GM08714 (cell line): ENCODE measurements around the gene PYGO1.
A peak's percentile ranks its signal among the peaks of the same experiment; 100 is the strongest.
"Not testable (repeated sequence)": the region's sequence is repeated elsewhere in the genome, so short reads cannot be mapped to it uniquely, and the experiment has no call there.

Experiments
- H3K4me3 ChIP-seq: fragments of 200-500 bp; sonication (Bioruptor generic); 2 replicates; pipeline ENCODE4 v1.5.1; 2014; ENCODE audit warnings: mild to moderate bottlenecking, low read length, inconsistent platforms
- ZNF274 ChIP-seq: IDR thresholded peaks from 2 replicates; pipeline ENCODE4 v1.6.1; 2012; ENCODE audit warnings: mild to moderate bottlenecking, low read depth, low read length

PYGO1 gene, protein sequence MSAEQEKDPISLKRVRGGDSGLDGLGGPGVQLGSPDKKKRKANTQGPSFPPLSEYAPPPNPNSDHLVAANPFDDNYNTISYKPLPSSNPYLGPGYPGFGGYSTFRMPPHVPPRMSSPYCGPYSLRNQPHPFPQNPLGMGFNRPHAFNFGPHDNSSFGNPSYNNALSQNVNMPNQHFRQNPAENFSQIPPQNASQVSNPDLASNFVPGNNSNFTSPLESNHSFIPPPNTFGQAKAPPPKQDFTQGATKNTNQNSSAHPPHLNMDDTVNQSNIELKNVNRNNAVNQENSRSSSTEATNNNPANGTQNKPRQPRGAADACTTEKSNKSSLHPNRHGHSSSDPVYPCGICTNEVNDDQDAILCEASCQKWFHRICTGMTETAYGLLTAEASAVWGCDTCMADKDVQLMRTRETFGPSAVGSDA

DNA sequence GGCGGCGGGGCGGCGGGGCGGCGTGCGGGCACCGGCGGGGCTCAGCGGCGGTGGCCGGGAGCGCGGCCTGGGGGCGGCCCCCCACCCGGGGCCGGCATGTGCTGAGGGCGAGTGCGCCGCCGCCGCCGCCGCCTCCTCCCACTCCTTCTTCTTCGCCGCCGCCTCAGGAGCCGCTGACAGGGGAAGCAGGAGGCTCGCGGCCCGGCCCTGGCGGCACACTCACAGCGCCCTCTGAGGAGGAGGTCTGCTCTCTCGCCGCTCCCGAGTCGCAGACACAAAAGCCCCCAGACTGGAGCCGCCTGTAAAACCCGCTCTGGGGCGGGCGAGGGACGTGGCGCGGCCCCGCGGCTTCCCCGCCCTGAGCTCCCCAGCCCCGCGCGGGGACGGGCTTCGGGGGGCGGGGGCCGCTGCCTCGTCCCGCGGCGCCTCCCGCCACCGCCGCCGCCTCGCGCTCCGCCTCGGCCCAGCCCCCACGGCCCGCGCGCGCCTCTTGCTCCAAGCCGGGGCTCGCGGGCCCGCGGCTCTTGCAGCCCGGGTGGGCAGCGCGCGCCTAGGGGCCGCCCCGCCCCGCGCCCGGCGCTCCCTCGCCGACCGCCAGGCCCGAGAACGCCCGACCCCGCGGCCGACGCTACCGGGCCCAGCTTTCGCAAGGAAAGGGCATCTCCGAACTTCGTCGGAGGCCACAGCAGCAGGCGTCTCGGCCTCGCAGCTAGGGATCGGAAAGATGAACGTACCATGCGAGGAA lies at the start of gene PYGO1:
Gene PYGO1 (minus strand): TSS at position 276 of the 745 bp plus-strand sequence. CDS start 462 bp downstream, outside the sequence.
- no peak for TF ChIP-seq ZNF274
- peak within 1 kb of the TSS; percentile 25; the same call in 1 of the 2 replicates for H3K4me3 ChIP-seq

DNA sequence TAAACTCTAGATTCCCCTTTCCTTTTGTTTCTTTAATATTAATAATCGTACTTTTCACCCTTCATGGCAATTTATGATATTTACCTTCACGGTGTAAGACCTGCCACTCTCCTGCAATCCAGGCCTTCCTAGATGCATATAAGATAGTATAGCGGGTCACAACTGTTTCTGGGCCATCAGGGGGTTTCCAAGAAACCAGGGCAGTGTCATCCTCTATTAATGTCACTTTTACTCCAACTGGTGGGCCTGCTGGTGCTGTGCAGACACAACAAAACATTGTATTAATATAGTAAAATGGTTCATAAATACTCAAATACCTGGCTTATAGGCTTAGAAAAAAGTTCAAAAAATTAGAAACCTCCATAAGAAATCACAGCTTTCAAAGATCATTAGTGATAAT lies 48.9 kb upstream of the PYGO1 start:
- no peak for TF ChIP-seq ZNF274

DNA sequence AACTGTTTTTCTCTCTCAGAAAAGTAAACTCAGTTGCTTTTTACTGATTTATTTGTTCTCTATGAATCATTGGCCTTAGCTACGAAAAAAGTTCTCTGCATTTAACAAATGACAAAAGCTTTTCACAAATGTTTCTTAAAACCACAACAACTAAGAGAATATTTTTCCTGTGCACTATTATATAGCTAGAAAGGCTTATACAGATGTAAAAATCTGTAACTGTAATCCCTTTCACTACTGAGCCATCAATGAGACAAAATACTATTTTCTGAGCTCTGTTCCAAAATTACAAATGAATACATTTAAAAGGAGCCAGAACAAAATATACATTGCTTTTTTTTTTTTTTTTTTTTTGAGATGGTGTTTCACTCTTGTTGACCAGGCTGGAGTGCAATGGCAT lies 45.6 kb upstream of the PYGO1 start:
- no peak overlapping the region for H3K4me3 ChIP-seq
- TF ChIP-seq ZNF274, result no peak

More for the DNA sequence above, 48.9 kb upstream of the PYGO1 start:
- H3K4me3 ChIP-seq, result no peak overlapping the region

DNA sequence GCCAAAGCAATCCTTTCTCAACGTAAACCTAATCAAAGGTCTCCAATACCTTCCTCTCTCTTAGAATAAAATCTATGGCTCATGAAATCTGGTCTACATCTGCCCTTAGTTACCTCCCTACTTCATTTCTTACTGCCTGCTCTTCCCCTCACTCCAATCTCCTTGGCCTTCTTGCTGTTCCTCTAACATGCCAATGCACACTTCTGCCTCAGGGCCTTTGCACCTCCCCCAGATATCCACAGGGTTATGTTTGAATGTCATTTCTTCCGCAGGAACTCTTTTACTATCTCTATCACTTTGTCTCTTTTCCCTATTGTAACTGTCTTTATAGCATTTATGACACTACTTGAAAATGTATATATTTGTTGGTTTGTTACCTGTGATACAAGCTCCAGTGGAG lies 44.3 kb upstream of the PYGO1 start:
- no peak overlapping the region for H3K4me3 ChIP-seq

DNA sequence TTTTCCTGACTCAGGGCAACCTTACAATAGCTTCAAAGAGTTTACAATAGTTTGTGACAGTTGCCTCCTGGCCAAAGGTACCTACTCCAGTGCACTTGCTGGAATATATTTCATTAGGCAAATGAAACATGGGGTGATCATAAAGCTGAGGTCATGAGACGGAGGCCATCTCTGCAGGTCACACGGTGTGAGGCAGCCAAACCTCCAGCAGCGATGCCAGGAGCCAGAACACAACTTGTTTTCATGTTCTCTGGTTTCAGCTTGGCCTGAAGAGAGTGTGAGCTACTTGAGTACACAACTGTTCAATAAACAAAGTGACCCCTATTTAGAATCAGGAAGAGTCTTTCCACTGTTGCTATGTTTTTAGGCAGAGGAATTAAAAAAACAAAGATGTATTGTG lies 42.7 kb upstream of the PYGO1 start:
- no peak for TF ChIP-seq ZNF274
- no peak overlapping the region for H3K4me3 ChIP-seq

More for the DNA sequence above, 44.3 kb upstream of the PYGO1 start:
- TF ChIP-seq ZNF274, result no peak

DNA sequence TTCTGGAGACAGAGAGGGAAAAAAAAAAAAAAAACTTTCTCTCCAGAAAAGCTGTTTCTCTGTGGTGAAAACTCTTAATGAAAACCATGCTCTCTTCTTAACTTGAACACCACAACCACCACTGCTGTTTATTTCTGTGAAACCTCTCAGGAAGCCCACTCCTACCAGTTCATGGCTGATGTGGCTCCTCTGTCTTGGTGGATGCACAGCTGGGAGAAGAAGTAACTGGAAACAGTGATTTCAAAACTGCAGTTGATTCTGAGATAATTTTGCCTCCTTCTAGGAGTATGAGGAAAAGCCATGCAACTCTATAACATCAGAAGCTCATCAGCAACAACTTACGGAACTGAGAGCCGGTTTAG lies 40.2 kb upstream of the PYGO1 start:
- no peak for TF ChIP-seq ZNF274
- H3K4me3 ChIP-seq, result no peak overlapping the region

DNA sequence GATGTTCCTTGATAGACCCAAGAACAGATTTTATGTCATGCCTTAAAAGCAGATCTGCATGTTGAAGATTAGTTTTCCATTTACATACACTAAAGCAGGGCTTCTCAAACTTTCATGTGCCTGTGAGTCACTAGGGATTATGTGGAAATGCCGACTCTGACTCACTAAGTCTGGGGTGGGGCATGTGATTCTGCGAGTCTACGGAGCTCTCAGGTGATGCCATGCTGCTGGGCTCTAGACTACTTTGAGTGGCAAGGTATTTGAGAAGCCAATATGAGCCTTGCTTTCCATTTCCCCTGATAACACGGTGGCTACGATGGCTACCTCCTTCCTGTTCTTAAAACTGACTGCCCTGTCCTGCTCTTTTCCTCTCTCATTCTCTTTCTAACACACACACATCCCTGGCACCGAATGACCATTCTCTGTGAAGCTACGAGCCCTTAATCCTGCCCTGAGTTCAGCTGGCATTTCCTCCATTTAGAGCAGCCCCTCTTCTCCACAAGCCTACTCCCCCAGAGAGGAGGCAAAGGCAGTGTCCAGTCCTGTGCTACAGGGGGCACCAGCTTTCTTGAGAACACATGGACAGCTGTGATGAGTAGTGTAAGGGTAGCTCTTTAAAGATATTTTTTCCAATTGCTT lies 39.7 kb upstream of the PYGO1 start:
- H3K4me3 ChIP-seq, result no peak overlapping the region
- TF ChIP-seq ZNF274, result no peak

DNA sequence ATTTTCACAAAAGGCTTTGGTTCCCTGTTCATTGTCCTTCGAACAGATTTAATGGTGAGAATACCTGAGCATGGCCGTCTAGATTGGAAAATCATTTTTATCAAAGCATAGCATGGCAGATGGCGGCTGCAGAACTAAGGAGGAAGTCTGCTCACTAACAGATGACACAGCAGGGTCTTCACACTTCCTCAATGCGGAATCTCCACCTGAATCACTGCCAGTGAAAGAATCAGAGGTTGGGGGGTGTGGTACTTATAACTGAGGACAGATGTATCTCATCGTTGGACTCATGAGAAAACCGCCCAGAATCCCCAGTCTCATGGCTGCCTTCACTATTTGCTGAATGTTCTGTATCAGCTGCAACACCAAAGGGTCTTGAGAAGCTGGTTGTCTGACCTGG lies 31.6 kb upstream of the PYGO1 start:
- H3K4me3 ChIP-seq, result no peak overlapping the region
- TF ChIP-seq ZNF274, result no peak

DNA sequence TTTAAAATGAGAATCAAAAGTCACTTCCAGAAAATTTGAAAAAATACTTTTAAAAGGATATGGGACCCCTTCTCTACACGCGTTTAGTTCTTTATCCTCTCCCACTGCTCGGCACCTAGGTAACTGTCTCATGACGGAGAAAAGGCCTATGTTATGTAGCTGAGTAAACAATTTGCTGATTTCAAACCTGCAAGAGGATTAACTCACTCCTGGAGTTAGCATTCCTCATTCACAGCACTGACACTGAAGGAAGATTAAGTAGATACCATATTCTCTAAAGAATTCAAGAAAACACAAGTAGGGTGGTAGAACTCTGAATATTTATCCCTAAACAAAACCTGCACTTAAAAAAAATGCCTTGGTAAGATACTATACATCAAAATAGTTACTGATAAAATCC lies 30.2 kb upstream of the PYGO1 start:
- TF ChIP-seq ZNF274, result no peak
- no peak overlapping the region for H3K4me3 ChIP-seq

DNA sequence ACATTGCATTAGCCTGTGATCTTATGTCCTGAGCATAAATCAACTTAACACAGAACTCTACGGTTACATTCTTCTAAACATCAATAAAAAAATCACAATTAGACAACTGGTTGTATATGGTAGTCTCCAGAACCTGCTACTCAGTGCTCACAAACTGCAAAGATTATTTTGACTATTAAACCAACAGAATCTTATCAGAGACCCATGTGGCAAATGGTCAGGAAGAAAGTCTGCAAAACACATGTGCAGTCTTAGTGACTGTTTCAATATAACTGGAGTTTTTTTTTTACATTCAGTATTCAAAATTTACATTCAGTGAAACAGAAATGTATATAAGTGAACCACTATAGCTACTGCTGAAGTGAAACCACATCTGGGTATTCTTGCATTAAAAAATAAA lies 27.3 kb upstream of the PYGO1 start:
- H3K4me3 ChIP-seq, result no peak overlapping the region

DNA sequence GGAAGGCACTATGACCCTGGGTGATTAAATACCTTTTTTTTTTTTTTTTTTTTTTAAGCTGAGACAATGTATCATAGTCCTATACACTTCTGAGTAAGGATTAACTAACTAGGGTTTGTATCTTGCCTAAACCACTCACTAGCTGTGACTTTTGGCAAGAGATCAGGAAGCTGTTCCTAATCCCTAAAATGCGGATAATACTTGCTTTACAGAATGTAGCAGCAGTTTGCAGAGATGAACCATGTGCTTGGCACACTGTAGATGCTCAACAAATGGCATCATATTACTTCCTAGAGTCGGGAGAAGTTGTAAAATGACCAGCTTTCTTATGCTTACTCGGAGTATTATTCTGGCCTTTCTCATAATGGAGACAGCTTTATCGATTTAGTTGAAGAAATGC lies 25.6 kb upstream of the PYGO1 start:
- no peak overlapping the region for H3K4me3 ChIP-seq
- no peak for TF ChIP-seq ZNF274

More for the DNA sequence above, 27.3 kb upstream of the PYGO1 start:
- no peak for TF ChIP-seq ZNF274

DNA sequence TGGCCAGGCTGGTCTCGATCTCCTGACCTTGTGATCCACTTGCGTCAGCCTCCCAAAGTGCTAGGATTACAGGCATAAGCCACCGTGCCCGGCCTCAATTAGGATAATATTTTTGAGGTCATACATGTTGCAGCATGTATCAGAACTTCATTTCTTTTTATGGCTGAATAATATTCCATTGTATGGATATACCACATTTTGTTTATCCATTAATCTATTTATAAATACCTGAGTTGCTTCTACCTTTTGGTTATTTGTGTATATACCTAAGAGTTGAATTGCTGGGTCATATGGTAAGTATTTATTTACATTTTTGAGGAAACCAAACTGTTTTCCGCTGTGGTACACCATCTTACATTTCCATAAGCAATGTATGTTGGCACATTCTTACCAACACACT lies 18.1 kb upstream of the PYGO1 start:
- no peak for TF ChIP-seq ZNF274
- H3K4me3 ChIP-seq, result no peak overlapping the region

DNA sequence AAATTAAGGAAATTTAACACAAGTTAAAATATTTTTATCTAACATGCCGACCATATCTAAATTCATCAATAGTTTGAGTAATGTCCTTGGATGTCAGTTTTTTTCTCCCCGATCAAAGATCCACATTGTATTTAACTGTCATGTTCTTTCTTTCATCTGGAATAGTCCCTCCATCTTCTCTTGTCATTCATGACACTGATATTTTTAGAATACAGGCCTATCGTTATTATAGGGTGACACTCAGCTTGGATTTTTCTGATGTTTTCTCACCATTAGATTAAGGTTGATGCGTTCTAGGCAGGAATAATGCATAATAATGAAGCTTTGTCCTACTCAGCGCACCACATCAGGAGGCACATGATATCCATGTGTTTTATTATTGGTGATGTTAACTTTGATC lies 13.2 kb upstream of the PYGO1 start:
- no peak for TF ChIP-seq ZNF274
- H3K4me3 ChIP-seq, result no peak overlapping the region

DNA sequence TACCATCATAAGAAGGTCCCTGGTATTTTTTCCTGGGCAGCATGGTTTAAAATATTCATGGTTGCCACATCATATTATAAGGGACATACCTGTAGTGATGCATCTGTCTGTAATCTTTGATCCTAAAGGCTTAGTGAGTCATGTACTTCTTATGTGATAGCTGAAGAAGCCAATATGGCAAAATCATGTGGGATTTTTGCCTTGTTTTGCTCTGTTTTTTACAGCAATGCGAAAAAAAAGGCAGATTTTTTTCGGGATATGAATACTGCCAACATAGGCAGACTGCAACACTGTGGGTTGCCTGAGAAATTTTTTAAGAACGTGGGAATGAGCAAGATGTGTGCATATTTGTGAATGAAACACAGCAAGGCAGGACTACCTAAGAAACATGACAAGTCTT lies 11.3 kb upstream of the PYGO1 start:
- no peak overlapping the region for H3K4me3 ChIP-seq
- TF ChIP-seq ZNF274, result no peak

DNA sequence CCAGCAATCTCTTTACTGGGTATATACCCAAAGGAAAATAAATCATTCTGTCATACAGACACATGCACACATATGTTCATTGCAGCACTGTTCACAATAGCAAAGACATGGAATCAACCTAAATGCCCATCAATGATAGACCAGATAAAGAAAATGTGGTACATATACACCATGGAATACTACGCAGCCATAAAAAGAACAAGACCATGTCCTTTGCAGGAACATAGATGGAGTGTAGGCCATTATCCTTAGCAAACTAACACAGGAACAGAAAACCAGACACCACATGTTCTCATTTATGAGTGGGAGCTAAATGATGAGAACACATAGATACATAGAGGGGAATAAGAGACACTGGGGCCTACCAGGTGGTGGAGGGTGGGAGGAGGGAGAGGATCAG lies 4.9 kb upstream of the PYGO1 start:
- not testable (repeated sequence) for H3K4me3 ChIP-seq
